GM21447 (cell line): ENCODE results near the gene SLC30A3.
"Not testable (repeated sequence)": the region's sequence is repeated elsewhere in the genome, so short reads cannot be mapped to it uniquely, and the experiment has no call there.

Source experiments
- ATAC-seq: cut with Tn5 transposase; IDR thresholded peaks from one replicate; pipeline ENCODE4 v1.9.1; 2021; ENCODE audit not compliant: unreplicated experiment

Gene SLC30A3

DNA sequence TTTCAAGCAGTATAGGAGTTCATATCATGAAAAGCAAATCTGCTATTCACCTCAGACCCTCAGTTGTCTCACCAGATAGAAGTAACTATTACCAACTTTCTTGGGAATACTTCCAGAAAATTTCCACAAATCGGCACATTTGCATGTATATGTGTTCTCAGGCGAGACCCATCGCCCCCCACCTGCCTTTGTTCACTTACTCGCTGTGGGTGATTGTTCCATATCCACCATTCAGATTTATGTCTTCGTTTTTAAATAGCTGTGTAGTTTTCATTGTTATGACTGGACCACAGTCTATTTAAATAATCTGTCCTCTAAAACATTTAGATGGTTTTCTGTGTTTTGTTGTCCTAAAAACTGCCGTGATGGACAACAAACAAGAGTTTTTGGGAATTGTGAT lies 22.6 kb upstream of the SLC30A3 start:
- no peak for ATAC-seq

DNA sequence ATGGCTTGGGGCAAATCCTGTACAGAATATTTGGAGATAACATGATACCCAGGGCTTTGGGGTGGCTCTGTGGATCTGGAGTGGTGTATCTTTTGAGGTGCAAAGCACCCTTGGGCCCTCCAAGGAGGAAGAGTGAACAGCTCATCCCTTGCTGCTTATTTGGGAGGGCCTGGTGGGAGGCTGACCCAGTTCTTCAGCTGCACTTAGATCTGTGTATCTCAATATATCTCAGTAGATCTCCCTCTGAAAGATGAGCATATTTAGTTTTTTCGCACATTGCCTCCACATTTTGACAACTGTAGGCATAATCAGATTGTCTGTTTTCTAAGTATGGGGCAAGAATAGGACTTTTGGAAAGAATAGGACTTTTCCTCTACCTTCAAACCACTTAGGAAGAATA lies 22.1 kb upstream of the SLC30A3 start:
- ATAC-seq, result no peak

- no peak for ATAC-seq
These were observed 20.0 kb upstream of the SLC30A3 start for GRCh38 chr2:27282892-27283291.

DNA sequence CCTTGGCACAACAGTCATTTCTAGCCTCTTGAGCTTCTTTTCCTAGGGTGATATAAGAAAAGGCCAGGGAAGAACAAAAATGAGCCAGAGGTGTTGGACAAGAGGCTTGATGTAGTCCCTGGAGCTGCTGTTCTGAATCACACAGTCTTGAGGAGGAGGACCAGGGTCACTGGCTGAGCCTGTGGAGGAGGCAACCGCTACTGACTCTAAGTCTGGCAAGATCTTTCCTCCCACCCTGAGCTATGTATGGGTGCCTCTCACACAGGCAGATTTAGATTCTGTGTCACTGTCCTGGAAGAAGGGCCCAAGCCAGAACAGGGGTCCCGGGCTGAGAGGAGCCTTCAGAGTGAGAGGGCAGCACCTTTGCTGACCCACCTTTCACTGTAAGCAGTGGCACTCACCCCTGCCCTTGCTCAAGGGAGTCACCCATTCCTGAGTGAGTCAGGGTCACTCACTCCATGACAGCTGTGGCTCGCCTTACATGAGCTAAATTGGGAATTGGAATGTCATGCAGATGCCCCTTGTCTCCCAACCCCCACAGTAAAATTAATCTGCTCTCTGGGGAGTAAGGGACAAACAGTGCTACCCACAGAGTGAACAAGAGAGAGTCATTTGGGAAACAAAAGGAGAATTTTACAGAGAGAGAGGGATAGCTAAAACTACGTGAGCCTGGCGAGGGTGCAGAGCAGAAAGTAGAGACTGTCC lies 19.2 kb upstream of the SLC30A3 start, which contains the start of gene TRIM54:
TSS of gene TRIM54 (plus strand) at position 575 of the 705 bp plus-strand sequence. CDS start 303 bp downstream, outside the sequence.
- no peak for ATAC-seq

- no peak for ATAC-seq
These were observed 18.6 kb upstream of the SLC30A3 start for GRCh38 chr2:27281442-27281841.

DNA sequence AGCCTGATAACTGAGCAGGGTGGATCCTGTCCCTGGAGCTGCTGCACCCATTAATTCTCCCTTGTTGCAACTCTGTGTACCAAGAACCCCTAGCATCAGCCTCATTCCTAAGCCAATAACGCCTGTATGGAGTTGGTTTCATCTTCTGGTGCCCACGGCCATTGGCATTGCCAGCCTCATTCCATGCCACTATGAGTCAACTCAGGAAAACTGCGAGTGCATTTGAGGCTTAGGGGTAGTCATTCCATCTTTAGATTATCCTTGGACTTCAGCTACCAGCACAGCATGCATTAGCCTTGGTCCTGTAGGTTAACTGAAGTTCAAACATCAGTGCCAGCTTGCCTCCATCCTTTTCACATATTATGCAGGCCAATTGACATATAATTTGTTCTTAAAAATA lies 18.0 kb upstream of the SLC30A3 start:
- ATAC-seq, result no peak

DNA sequence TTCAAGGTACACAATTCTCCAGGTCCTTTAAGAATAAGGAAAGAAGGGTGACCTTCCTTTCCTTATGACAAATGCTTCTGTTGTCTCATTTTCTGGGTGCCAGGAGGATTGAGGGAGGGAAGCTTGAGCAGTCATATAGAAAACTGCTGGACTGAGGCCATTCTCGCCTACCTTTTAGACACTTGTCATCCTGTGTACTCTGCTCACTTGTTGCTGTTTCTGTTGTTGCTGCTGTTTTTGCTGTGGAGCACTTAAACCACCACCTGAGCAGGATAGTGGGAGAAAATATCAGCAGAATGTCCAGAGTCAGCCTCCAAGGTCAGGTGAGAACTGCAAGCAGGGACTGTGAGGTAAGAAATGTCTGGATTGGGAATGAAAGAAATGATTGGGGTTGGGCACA lies 15.2 kb upstream of the SLC30A3 start:
- ATAC-seq, result no peak

DNA sequence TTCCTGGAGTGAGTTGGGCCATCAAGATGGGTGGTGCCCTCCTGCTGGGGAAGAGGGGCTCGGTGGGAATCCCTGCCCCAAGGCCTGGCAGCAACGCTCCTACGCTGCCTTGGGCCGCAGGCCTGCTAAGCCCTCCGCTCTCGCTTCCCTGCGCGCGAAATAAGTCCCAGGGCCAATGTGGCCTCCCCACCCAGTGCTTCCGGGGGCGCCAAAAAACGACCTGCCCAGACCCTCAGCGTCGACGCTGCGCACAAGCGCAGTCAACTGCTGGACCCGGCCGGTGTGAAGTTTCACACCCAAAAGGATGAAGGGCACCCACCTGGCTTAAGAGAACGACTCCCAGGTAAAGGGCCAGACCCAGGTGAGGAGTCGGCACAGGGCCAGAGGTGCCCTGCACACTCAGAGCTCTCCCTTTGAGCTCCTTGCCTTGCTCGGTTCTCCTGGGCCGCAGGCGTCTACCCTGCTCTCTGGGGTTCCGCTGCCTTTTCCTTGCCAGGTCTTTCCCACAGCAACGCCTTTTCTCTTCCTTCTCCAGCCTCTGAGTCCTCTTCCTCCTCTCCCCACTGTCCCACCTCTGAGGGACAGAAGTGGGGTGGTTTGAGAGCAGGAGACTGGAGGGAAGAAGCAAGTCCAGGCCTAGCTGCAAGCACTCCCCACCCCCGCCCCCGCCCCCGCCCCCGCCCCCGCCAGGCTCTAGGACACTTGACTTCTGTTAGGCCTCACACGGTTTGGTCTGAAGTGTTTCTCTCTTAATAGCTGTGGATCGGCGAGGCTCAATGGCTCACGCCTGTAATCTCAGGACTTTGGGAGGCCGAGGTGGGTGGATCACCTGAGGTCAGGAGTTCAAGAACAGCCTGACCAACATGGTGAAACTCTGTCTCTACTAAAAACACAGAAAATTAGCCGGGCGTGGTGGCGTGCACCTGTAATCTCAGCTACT lies 12.6 kb upstream of the SLC30A3 start, which contains the start of gene DNAJC5G:
TSS of gene DNAJC5G (plus strand) at position 223 of the 940 bp plus-strand sequence. CDS start 1,296 bp downstream, outside the sequence.
- ATAC-seq, result no peak

DNA sequence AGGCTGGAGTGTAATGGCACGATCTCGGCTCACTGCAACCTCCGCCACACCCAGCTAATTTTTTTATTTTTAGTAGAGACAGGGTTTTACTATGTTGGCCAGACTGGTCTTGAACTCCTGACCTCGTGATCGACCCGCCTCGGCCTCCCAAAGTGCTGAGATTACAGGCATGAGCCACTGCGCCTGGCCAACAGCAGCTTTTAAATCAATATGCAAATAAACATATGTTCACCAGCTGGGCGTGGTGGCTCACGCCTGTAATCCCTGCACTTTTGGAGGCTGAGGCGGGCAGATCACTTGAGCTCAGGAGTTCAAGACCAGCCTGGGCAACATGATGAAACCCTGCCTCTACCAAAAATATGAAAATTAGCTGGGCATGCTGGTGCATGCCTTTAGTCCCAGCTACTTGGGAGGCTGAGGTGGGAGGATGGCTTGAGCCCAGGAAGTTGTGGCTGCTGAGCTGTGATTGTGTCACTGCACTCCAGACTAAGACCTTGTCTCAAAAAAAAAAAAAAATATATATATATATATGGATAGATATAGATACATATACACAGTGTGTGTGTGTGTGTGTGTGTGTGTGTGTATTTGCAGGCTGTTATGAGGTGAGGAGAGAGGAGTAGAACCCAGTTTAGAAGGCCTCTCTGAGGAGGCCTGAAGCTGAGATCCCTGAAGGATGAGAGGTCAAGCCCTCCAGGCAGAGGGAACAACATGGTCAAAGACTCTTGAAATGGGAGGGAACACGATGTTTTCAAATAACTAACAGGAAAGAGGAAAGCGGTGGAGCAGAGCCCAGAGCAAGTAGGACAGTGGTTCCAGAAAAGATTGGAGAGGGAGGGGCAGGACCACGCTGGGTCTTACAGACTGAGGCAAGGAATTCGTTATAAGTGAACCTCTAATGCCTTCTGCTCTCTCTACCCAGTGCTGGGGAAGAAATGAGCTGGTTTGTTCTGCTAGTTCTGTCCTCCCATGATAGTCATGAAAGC lies 10.0 kb upstream of the SLC30A3 start:
- not testable (repeated sequence) for ATAC-seq

DNA sequence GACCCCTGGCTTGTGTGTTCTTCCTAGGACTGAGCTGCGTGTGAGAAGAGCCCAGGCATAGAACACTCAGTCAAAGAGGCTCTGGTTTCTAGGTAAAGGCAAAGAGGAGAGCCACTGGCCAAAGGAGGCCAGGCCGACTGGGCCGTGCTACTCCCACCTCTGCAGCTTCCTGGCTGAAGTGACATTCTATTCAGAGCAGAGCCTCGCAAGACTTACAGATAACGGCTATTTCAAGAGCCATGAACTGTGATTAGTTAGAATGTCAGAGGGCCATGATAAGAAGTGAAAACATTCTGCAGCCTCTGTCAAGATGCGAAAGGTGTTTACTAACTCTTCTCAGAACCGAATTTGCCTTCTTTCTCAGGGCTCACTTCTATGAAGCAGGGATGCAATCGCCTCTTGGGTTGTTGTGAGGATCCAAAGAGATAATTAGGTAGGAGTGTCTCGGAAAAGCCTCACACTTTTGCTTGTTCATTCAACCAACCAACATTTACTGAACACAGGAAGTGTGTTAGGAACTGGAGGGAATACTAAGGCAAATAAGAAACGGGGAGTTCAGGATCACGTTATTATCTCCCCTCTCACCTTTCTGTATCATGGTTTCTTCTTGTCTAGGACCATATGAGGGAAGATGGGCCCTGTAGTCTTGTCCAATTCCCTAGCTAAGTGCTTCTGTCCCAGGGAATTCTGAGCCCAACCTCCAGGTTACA lies 8.9 kb upstream of the SLC30A3 start:
- ATAC-seq, result no peak

DNA sequence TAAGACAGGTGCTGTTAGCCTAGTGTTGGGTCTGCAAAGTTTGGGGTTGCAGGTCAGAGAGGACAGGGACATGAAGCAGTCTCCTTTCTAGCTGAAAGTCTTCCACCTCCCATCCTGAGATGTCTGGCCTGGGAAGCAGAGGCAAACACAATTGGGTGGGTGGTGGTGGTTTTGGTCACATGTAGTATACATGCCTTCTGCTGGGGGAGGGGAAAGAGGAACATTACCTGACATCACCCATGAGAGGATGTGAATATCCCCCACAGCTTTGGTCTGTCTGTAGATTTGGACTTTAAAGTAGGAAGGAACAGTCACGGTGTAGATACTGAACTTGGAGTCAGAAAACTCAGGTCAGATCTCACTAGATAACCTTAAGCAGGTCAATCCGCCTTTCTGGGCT lies 7.8 kb upstream of the SLC30A3 start:
- ATAC-seq, result no peak

- no peak for ATAC-seq
These were observed 7.3 kb upstream of the SLC30A3 start for GRCh38 chr2:27270131-27270530.

GRCh38 chr2:27268296-27268695 lies 5.4 kb upstream of the SLC30A3 start:
- ATAC-seq, result not testable (repeated sequence)

GRCh38 chr2:27265536-27265870 lies 2.7 kb upstream of the SLC30A3 start:
- ATAC-seq, result no peak

DNA sequence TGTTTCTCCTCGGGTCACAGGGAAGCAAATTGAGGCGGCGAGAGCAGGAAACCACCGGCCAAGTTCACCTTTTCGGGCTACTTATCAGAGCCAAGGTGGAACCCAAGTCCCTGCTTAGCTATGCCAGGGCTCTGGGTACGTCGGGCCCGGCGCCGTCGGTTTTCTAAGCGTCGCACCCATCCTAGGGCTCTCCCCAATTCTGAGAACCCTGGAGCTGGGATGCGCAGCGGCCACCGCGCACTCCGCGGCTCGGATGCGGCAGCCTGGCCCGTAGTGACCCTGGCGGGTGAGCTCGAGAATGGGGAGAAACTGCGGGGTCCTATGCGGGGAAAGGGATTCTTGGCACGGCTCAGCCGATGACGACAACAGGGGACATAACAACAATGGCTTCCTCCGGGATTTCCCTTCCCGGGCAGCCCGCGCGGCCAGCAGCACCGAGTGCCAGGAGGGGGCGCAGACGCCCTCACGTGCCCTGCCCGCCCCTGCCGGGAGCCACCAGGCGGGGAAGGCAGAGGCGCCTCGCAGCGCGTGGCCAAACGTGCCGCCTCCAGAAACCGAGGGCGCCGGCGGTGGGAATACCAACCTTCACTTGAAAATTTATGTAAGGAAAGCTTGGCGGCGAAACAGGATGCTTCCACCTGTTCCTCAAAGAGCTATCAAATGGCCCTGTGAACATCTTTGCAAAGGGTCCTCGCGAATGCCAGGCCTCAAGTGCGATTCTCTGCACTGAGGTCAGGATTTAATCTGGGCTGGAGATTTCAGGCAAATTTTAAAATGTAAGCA lies 2.1 kb upstream of the SLC30A3 start:
- ATAC-seq, result no peak

DNA sequence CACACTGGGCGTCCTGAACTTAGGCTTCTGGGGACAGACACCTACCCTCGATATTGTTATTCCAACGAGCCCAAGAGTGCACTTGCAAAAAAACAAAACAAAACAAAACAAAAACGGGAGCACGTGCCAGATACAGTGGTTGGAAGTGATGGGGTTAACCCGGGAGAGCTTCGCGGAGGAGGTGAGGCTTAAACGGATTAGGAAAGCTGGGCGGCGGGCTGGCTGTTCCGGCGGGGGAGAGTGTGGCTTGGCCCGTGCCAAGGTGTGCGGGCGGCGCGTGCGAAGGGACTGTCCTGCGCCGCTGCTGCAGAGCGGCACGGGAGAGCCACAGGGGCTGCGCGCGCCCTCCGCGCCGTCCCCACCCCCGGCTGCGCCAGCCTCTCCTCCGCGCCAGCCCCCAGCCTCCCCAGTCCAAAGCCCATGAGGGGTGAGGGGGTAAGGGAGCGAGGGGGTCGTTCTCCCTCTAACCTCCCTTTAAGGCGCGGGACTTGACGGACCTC lies 1.5 kb upstream of the SLC30A3 start:
- ATAC-seq, result no peak

DNA sequence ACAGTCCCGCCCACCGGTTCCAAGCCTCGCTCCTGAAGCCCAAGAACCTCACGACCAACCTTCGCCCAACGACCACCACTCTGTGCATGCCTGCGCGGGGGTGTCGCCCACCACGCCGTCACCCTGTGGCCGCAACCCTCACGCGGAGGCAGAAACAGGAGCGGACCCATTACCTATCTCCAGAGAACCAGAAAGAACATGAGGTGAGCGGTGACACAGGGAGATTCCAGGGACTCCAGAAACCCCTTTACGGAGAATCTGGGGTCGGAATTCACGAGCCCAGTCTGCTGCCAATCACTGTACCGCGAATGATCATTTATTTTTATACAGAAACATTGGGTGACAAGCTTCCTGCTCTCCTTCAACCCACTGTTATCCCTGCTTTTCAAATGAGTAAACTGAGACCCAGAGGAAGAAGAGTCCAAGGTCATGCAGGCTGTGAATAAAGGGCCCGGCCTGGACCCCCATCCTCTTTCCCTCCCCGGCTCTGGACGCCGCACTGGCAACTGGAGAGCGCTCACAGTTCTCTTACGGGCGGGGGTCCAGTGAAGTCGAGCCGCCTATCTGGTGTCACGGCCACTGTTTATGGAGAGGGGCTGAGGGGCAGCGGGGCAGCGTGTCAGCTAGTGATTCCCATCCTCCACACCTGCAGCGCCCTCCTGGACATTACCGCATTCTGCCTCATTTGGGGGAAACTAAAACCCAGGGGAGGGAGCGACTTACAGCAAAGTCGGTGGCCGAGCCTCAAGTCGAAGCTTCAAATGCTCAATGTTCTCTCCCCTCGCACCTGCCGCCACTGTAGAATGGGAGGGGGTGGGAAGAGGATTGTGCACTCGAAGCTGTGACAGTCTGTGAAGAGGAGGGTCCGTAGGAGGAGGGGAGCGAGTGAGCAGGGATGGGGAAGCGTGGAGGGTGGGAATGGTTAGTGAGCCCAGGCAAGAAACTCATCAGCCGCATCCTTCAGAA lies 723 bp upstream of the SLC30A3 start:
- ATAC-seq, result no peak

- no peak for ATAC-seq
These were observed 935 bp downstream of the SLC30A3 start for GRCh38 chr2:27261926-27262298.
